ENCODE measurements around the gene ASS1.

The ASS1 gene

DNA sequence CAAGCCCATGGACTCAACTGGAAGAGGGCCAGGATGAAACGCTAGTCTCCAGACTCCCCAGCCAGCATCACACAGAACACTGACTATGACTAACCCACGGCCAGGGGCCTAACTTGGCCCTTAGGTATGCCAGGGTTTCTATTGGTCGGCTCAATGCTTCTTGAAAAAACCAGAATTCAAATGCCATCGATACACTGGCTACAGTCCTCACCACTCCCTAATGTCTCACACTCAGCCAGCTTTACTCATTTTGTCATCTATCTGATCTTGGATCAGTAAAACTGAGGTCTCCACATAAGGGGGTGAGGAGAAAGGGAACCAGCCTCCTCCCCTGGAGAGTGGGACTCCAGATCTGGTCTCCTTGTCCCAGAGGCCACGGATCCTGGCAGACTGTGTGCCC lies 75.2 kb downstream of the ASS1 start:
- no peak overlapping the region for H3K27ac ChIP-seq
- TF ChIP-seq, protein P1, sequence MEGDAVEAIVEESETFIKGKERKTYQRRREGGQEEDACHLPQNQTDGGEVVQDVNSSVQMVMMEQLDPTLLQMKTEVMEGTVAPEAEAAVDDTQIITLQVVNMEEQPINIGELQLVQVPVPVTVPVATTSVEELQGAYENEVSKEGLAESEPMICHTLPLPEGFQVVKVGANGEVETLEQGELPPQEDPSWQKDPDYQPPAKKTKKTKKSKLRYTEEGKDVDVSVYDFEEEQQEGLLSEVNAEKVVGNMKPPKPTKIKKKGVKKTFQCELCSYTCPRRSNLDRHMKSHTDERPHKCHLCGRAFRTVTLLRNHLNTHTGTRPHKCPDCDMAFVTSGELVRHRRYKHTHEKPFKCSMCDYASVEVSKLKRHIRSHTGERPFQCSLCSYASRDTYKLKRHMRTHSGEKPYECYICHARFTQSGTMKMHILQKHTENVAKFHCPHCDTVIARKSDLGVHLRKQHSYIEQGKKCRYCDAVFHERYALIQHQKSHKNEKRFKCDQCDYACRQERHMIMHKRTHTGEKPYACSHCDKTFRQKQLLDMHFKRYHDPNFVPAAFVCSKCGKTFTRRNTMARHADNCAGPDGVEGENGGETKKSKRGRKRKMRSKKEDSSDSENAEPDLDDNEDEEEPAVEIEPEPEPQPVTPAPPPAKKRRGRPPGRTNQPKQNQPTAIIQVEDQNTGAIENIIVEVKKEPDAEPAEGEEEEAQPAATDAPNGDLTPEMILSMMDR (conservative IDR thresholded peaks at IDR 0.05), result no peak
- TF ChIP-seq ZFX (IDR thresholded peaks at IDR 0.05), result no peak

DNA sequence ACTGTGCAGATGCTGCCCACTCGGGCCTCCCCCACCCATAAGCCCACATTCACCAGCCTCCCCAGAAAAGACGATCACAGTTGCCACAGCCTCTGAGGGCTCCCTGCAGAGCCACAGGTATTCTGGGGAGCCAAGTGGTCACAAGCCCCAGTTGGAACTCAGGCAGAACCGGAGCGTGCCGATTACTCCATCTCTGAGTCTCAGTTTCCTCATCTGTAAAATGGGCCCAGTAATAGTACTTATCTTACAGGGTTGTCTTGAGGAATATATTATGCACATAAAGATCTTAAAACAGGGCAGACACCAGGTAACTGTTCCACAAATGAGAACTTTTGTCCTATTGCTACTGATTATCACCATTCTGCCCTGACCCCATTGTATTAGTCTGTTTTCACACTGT lies 77.0 kb downstream of the ASS1 start:
- no peak overlapping the region for H3K27ac ChIP-seq
- TF ChIP-seq, protein P1 (conservative IDR thresholded peaks at IDR 0.05), result no peak
- no peak for TF ChIP-seq ZFX (IDR thresholded peaks at IDR 0.05)

DNA sequence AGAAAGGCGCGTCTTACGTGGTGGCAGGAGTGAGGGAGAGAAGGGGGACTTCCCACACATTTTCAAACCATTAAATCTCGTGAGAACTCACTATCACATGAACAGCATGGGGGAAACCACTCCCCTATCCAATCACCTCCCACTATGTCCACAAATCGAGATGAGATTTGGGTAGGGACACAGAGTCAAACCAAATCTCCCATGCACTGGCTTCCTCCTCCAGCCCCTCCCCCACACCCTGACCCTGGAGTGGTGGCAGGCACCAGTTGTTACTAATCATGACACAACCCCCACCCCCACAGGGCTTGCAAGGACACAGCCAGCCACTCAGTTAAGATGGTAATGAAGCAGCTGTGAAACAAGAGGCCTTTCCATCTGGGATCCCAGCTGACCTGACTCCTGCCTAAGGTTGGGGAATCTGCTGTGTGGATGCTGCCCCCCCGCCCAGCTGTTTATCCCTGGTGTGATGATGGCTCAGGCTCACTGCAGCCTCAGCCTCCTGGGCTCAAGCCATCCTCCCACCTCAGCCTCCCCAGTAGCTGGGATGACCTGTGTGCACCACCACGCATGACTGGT lies 77.6 kb downstream of the ASS1 start:
- TF ChIP-seq, protein P1 (conservative IDR thresholded peaks at IDR 0.05), result no peak
- no peak for TF ChIP-seq ZFX (IDR thresholded peaks at IDR 0.05)
- no peak overlapping the region for H3K27ac ChIP-seq

DNA sequence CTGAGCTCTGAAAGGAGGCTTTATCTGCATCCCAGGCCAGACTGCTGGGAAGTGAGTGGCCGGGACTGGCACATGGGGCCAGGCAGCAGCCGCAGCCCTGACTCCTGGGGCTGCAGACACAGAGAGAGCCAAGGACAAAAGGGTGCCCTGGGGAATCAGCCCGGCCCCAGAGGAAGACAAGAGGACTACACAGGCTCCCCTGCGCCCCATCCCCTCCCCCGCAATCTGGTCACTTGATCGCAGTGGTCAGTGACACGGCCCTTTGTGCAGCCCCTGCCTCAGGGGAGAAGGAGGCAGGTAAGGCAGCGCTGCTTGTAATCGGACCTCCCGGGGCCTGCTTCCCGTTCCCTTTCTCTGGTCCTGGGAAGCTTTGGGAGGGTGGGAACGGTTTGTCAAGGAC lies 79.2 kb downstream of the ASS1 start:
- no peak overlapping the region for H3K27ac ChIP-seq
- TF ChIP-seq ZFX (IDR thresholded peaks at IDR 0.05), result no peak
- TF ChIP-seq, protein P1 (conservative IDR thresholded peaks at IDR 0.05), result no peak

DNA sequence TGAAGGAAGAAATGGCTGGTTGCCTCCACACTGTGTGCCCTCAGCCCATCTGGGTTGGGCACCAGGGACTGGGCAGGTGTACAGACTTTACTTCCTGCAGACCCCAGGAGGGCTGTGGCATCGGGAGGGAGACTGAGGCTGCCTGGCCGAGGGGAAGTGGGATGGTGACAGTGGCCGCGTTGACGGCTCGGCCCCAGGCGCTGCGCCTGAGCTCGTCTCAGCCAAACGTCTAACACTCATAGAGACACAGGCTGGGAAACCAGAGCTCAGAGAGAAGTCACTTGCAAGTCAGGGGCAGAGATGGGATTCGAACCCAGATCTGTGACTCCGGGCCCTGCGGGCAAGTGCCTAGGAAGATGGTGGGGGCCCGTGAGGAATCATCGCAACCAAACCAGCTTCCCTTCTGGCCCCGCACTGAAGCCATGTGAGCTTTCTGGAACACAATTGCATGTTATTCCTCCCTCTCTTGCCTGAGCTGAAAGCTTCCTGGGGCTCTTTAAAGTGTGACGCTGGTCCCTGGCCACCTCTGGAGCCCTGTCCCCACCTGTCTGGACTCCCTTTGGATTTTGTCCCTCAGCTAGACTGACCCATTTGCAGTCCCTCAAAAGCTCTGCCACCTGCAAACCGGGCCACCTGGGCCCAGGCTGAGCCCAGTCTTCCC lies 81.6 kb downstream of the ASS1 start:
- no peak for TF ChIP-seq ZFX (IDR thresholded peaks at IDR 0.05)
- TF ChIP-seq, protein P1 (conservative IDR thresholded peaks at IDR 0.05), result no peak
- no peak overlapping the region for H3K27ac ChIP-seq

DNA sequence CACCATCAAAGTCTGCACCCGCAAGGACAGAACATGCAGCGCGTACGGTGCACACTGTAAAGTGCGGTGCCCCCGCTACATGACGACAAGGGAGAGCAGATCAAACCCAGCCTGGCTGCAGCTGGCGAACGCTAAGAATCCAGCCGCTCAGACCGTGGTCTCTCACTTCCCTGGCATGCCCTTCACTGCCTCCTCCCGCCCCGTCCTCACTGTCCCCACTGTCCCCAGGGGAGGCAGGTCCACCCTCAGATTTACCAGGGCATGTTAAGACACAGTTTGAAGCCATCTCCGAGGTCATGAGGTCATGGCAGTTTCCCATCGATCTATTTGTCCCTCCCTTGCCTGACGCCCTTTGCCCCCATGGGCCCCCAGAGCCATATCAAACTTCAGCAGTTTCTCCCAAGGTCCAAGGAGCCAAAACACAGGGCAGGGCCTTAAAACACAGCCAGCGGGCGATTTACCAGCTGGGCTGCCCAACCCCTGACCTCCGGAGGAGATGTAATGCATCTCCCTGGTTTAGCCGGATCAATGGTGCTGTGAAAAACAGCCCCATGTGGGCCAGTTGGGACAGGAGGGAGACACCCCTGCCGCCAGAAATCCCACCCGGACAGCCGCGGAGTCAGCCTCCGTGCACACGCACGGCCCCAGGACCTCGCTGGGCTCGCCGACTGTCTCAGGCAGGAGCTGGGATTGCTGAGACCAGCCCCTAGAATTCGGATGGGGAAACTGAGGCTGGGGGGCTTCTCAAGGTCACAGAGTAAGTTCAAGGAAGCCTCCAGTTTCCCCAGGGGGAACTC lies 82.3 kb downstream of the ASS1 start:
- no peak overlapping the region for H3K27ac ChIP-seq
- TF ChIP-seq ZFX (IDR thresholded peaks at IDR 0.05), result no peak
- TF ChIP-seq, protein P1 (conservative IDR thresholded peaks at IDR 0.05), result no peak

All from C4-2B (cell line).